ENCODE measurements around the gene PDCD1. TPM values are rescaled to one million over a fixed set of nuclear protein-coding genes. Genes with fewer than 3 reads are reported as not detected.

PDCD1 gene
- total and polyA plus RNA-seq, 2 donors (not counting 1 experiment from before 2014, with no cell fraction given): 0.28 to 1.3 TPM

DNA sequence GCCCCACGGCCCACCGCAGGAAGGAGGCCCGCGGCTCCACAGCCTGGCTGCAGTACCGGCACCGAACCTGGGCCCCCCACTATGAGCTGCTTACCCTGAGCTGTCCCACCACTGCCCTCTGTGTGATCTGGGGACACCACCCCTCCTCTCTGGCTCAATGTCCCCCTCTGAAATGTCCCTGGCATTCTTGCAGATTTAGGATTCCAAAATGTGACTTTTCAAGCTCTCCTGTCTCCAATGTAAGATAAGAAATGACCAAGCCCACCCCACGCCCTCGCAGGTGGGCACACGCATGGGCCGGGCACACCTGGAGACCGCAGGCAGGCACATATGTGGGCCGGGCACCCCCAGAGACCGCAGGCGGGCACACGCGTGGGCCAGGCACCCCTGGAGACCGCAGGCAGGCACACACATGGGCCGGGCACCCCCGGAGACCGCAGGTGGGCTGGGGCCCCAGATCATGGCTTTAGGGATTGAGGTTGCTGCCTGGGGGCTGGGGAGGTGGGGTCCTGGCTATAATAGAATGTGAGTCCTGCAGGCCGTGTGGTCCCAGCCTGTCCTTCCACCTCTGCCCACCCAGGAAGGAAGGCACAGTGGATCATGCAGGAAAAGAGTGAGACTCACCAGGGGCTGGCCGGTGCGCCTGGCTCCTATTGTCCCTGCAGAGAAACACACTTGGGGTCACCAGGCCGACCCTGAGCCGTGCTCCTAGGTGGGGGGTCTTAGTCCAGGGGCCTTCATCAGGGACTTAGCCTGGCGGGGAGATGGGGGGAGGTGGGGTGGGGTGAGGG, 7.2 kb downstream of the PDCD1 start:
- no peaks in the 10 kb centered on the region for H3K79me2 ChIP-seq (ENCODE audit: control insufficient read depth, insufficient read depth, low read length)
- H4K20me1 ChIP-seq (ENCODE audit: control insufficient read depth, insufficient read depth, low read length, poor library complexity, severe bottlenecking): no peaks in the 10 kb centered on the region
- H3K36me3 ChIP-seq (replicated peaks in 1 of 2; ENCODE audit: control extremely low read depth in 1 of 2, control insufficient read depth in 1 of 2, extremely low read depth in 1 of 2, insufficient read depth in 2 of 2, low read length in 1 of 2): no peaks in the 10 kb centered on the region
- ChIA-PET POLR2A (no interaction called here), CTCF (no interaction called here)
- no peak for DNase-seq
- H3K9me3 ChIP-seq (ENCODE audit: control extremely low read depth in 1 of 3, control insufficient read depth in 2 of 3, insufficient read depth in 1 of 3, low read length in 2 of 3): no peaks in the 10 kb centered on the region
- no peak for TF ChIP-seq EZH2 (IDR thresholded peaks at IDR 0.05; ENCODE audit: borderline replicate concordance, insufficient read depth, low read depth, low read length, poor library complexity, severe bottlenecking)
- TF ChIP-seq, protein P1, sequence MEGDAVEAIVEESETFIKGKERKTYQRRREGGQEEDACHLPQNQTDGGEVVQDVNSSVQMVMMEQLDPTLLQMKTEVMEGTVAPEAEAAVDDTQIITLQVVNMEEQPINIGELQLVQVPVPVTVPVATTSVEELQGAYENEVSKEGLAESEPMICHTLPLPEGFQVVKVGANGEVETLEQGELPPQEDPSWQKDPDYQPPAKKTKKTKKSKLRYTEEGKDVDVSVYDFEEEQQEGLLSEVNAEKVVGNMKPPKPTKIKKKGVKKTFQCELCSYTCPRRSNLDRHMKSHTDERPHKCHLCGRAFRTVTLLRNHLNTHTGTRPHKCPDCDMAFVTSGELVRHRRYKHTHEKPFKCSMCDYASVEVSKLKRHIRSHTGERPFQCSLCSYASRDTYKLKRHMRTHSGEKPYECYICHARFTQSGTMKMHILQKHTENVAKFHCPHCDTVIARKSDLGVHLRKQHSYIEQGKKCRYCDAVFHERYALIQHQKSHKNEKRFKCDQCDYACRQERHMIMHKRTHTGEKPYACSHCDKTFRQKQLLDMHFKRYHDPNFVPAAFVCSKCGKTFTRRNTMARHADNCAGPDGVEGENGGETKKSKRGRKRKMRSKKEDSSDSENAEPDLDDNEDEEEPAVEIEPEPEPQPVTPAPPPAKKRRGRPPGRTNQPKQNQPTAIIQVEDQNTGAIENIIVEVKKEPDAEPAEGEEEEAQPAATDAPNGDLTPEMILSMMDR (IDR thresholded peaks at IDR 0.05): no peak
- no peak overlapping the region for H3K4me2 ChIP-seq (replicated peaks; ENCODE audit: low read depth, low read length, poor library complexity, severe bottlenecking)
- H3K27me3 ChIP-seq (replicated peaks in 1 of 4; ENCODE audit: control extremely low read depth in 1 of 4, control insufficient read depth in 3 of 4, insufficient read depth in 4 of 4, low read length in 3 of 4): peaks cover 0 to 3% (median 0%) of the 10 kb centered on the region in 4 experiments
- no peak overlapping the region for H3K4me3 ChIP-seq (ENCODE audit: control extremely low read depth in 1 of 5, extremely low read depth in 1 of 5, insufficient read depth in 1 of 5, low read depth in 2 of 5, low read length in 4 of 5)
- intact Hi-C loops (cut with micrococcal nuclease): no loop called here
- H3K27me3 Mint-ChIP-seq: no peaks in the 10 kb centered on the region
- no peaks in the 10 kb centered on the region for H3K4me1 ChIP-seq (ENCODE audit: control insufficient read depth in 2 of 2, insufficient read depth in 2 of 2, low read length in 2 of 2)
- no peak for ATAC-seq (ENCODE audit: low read depth)
- no peak overlapping the region for H3K27ac Mint-ChIP-seq
- H3K4me3 Mint-ChIP-seq: no peak overlapping the region
- no peak overlapping the region for H2AFZ ChIP-seq (ENCODE audit: insufficient read depth, low read depth, low read length, poor library complexity, severe bottlenecking)
- 93% methylated on average over 26 of the region's 26 CpGs for WGBS (ENCODE audit: insufficient coverage)
- peaks cover under 1% of the 10 kb centered on the region for H3K4me1 Mint-ChIP-seq
- H3K9me3 Mint-ChIP-seq (ENCODE audit: insufficient read depth): no peaks in the 10 kb centered on the region
- no peak overlapping the region for H3K9ac ChIP-seq (ENCODE audit: low read length)
- no peak overlapping the region for H3K27ac ChIP-seq (ENCODE audit: low read length in 2 of 2)

DNA sequence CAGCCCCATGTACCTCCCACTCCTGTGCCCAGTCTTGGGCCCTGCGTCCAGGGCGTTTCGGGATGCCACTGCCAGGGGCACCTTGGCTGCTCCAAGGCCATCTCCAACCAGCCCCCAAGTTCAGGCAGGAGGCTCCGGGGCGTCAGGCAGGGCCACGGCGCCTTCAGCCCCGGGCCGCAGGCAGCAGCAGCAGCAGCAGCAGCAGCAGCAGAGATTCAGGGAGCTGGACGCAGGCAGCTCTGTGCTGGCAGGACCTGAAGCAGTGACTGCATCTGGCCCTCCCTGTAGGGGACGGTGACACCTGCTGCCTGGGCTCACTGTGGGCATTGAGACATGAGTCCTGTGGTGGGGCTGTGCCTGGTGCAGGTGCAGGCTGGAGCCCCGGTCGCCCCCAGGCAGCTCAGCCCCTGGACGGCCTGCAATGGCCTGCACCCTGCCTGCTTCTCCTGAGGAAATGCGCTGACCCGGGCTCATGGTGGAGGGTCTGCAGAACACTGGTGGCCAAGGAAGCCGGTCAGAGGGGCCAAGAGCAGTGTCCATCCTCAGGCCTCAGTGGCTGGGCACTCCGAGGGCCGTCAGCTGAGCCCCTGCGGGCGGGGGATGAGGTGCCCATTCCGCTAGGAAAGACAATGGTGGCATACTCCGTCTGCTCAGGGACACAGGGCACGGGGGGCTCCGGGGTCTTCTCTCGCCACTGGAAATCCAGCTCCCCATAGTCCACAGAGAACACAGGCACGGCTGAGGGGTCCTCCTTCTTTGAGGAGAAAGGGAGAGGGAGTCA, 8.0 kb downstream of the PDCD1 start:
- DNase-seq: no peak
- no peaks in the 10 kb centered on the region for H3K27me3 Mint-ChIP-seq
- Histone ChIP-seq H3K27me3 (replicated peaks in 1 of 4; ENCODE audit: control extremely low read depth in 1 of 4, control insufficient read depth in 3 of 4, insufficient read depth in 4 of 4, low read length in 3 of 4) (peaks cover 0 to 3% (median 0%) of the 10 kb centered on the region in 4 experiments), H2AFZ (ENCODE audit: insufficient read depth, low read depth, low read length, poor library complexity, severe bottlenecking) (no peak overlapping the region), H3K79me2 (ENCODE audit: control insufficient read depth, insufficient read depth, low read length) (no peaks in the 10 kb centered on the region), H3K9me3 (ENCODE audit: control extremely low read depth in 1 of 3, control insufficient read depth in 2 of 3, insufficient read depth in 1 of 3, low read length in 2 of 3) (no peaks in the 10 kb centered on the region), H3K9ac (ENCODE audit: low read length) (no peak overlapping the region), H3K27ac (ENCODE audit: low read length in 2 of 2) (no peak overlapping the region), H3K4me1 (ENCODE audit: control insufficient read depth in 2 of 2, insufficient read depth in 2 of 2, low read length in 2 of 2) (no peaks in the 10 kb centered on the region), H3K4me2 (replicated peaks; ENCODE audit: low read depth, low read length, poor library complexity, severe bottlenecking) (no peak overlapping the region), H4K20me1 (ENCODE audit: control insufficient read depth, insufficient read depth, low read length, poor library complexity, severe bottlenecking) (no peaks in the 10 kb centered on the region), H3K36me3 (replicated peaks in 1 of 2; ENCODE audit: control extremely low read depth in 1 of 2, control insufficient read depth in 1 of 2, extremely low read depth in 1 of 2, insufficient read depth in 2 of 2, low read length in 1 of 2) (no peaks in the 10 kb centered on the region), H3K4me3 (ENCODE audit: control extremely low read depth in 1 of 5, extremely low read depth in 1 of 5, insufficient read depth in 1 of 5, low read depth in 2 of 5, low read length in 4 of 5) (no peak overlapping the region)
- TF ChIP-seq, protein P1 (IDR thresholded peaks at IDR 0.05): no peak
- no peak for TF ChIP-seq EZH2 (IDR thresholded peaks at IDR 0.05; ENCODE audit: borderline replicate concordance, insufficient read depth, low read depth, low read length, poor library complexity, severe bottlenecking)
- POLR2A ChIA-PET: no interaction called here
- H3K4me1 Mint-ChIP-seq: peaks cover 5% of the 10 kb centered on the region
- WGBS (ENCODE audit: insufficient coverage): 92% methylated on average over 26 of the region's 27 CpGs
- no peaks in the 10 kb centered on the region for H3K9me3 Mint-ChIP-seq (ENCODE audit: insufficient read depth)
- H3K4me3 Mint-ChIP-seq: no peak overlapping the region
- intact Hi-C loops (cut with micrococcal nuclease): no loop called here
- CTCF ChIA-PET: no interaction called here
- no peak overlapping the region for H3K27ac Mint-ChIP-seq
- no peak for ATAC-seq (ENCODE audit: low read depth)
